SK-N-SH treated with all-trans-retinoic acid at 6 μM for 48 hours (cell line): Measurements from ENCODE around the gene SYK.

Source experiments
- BACH2 ChIP-seq: fragments of 250-450 bp; sonication (Bioruptor Pico); IDR thresholded peaks from 2 replicates; pipeline ENCODE4 v1.9.0; 2021; ENCODE audit warnings: mild to moderate bottlenecking, borderline replicate concordance
- ESRRG ChIP-seq: fragments of 250-450 bp; sonication (Bioruptor Pico); IDR thresholded peaks from 2 replicates; pipeline ENCODE4 v1.6.1; 2021; ENCODE audit warnings: mild to moderate bottlenecking
- ISL1 ChIP-seq: fragments of 250-450 bp; sonication (Bioruptor Pico); IDR thresholded peaks from 2 replicates; pipeline ENCODE4 v2.1.2; 2022; ENCODE audit warnings: mild to moderate bottlenecking, moderate library complexity
- OSR1 ChIP-seq: fragments of 250-450 bp; sonication (Bioruptor Pico); IDR thresholded peaks from 2 replicates; pipeline ENCODE4 v1.8.0; 2022; ENCODE audit warnings: moderate library complexity, mild to moderate bottlenecking, inconsistent platforms
- RARB ChIP-seq: fragments of 250-450 bp; sonication (Bioruptor Pico); IDR thresholded peaks from 2 replicates; pipeline ENCODE4 v1.8.0; 2021; ENCODE audit warnings: mild to moderate bottlenecking, moderate library complexity
- ZC3H10 ChIP-seq: fragments of 250-450 bp; sonication (Bioruptor Pico); IDR thresholded peaks from 2 replicates; pipeline ENCODE4 v1.5.1; 2021; ENCODE audit warnings: mild to moderate bottlenecking, moderate library complexity
- ZFP30 ChIP-seq: fragments of 450-650 bp; formaldehyde crosslinking; IDR thresholded peaks from 2 replicates; pipeline ENCODE4 v1.5.0; 2022; ENCODE audit warnings: mild to moderate bottlenecking, moderate library complexity
- ZNF8 ChIP-seq: fragments of 450-650 bp; formaldehyde crosslinking; IDR thresholded peaks from 2 replicates; pipeline ENCODE4 v1.5.0; 2020; ENCODE audit warnings: mild to moderate bottlenecking, moderate library complexity
- TF ChIP-seq, protein P1 (sequence below): fragments of 250-450 bp; sonication (Bioruptor Pico); IDR thresholded peaks from 2 replicates; pipeline ENCODE4 v1.8.0; 2020; ENCODE audit warnings: mild to moderate bottlenecking, moderate library complexity, borderline replicate concordance

- no peak for TF ChIP-seq RARB
- TF ChIP-seq ZFP30 (CRISPR knock-in tag) = no peak
- no peak for TF ChIP-seq OSR1 (CRISPR knock-in tag)
- no peak for TF ChIP-seq ZNF8
- TF ChIP-seq ZC3H10 (CRISPR knock-in tag) = no peak
- TF ChIP-seq BACH2 = no peak
- no peak for TF ChIP-seq ISL1
- TF ChIP-seq, protein P1, sequence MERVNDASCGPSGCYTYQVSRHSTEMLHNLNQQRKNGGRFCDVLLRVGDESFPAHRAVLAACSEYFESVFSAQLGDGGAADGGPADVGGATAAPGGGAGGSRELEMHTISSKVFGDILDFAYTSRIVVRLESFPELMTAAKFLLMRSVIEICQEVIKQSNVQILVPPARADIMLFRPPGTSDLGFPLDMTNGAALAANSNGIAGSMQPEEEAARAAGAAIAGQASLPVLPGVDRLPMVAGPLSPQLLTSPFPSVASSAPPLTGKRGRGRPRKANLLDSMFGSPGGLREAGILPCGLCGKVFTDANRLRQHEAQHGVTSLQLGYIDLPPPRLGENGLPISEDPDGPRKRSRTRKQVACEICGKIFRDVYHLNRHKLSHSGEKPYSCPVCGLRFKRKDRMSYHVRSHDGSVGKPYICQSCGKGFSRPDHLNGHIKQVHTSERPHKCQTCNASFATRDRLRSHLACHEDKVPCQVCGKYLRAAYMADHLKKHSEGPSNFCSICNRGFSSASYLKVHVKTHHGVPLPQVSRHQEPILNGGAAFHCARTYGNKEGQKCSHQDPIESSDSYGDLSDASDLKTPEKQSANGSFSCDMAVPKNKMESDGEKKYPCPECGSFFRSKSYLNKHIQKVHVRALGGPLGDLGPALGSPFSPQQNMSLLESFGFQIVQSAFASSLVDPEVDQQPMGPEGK (CRISPR knock-in tag) = no peak
- TF ChIP-seq ESRRG (CRISPR knock-in tag) = no peak
Observed at GRCh38 chr9:90778746-90779145, 22.9 kb upstream of the SYK start.
